Measurements from ENCODE around the gene TMEM170A. TPM values are rescaled to one million over a fixed set of nuclear protein-coding genes. Genes with fewer than 3 reads are reported as not detected.

The TMEM170A gene
- polyA plus RNA-seq, 4 donors, result 34.4 to 50.7 (median 37.9) TPM

GRCh38 chr16:75415169-75415905 lies 49.2 kb downstream of the TMEM170A start:
- DNase-seq (ENCODE audit: low read depth in 4 of 4, low spot score in 2 of 4), result no peak

GRCh38 chr16:75413951-75414350 lies 50.5 kb downstream of the TMEM170A start:
- no peak for DNase-seq (ENCODE audit: low read depth in 4 of 4, low spot score in 2 of 4)

- no peak for DNase-seq (ENCODE audit: low read depth in 4 of 4, low spot score in 2 of 4)
Measured at GRCh38 chr16:75406943-75407342, 57.5 kb downstream of the TMEM170A start.

- peak in 1 of 4 donors; percentile 33 for DNase-seq (ENCODE audit: low read depth in 4 of 4, low spot score in 2 of 4)
Measured at GRCh38 chr16:75402821-75403475, 61.5 kb downstream of the TMEM170A start.

GRCh38 chr16:75402159-75402820 lies 62.2 kb downstream of the TMEM170A start:
- DNase-seq (ENCODE audit: low read depth in 4 of 4, low spot score in 2 of 4), result no peak

- DNase-seq (ENCODE audit: low read depth in 4 of 4, low spot score in 2 of 4), result no peak
Measured at GRCh38 chr16:75401691-75402090, 62.8 kb downstream of the TMEM170A start.

- no peak for DNase-seq (ENCODE audit: low read depth in 4 of 4, low spot score in 2 of 4)
Measured at GRCh38 chr16:75398333-75398732, 66.2 kb downstream of the TMEM170A start.

- DNase-seq (ENCODE audit: low read depth in 4 of 4, low spot score in 2 of 4), result no peak
Measured at GRCh38 chr16:75394941-75395340, 69.5 kb downstream of the TMEM170A start.

Other genes with a start within 250 kb of the TMEM170A start
- under 1 TPM in 2 of 4 donors, not detected in 2; 0.13 to 0.20 TPM for gene CTRB1, start 245.7 kb downstream of the TMEM170A start, polyA plus RNA-seq (ENCODE audit: insufficient read length in 4 of 4)
- 10 to 100 TPM; 39.3 to 78.8 (median 64.1) TPM for gene BCAR1, start 213.1 kb downstream of the TMEM170A start, polyA plus RNA-seq (ENCODE audit: insufficient read length in 4 of 4)
- 100 to 1,000 TPM; 156 to 189 (median 173) TPM for gene CFDP1, start 31.2 kb downstream of the TMEM170A start, polyA plus RNA-seq (ENCODE audit: insufficient read length in 4 of 4)
- 1 to 10 TPM in 2 of 4 donors, under 1 TPM in 2; 0.88 to 1.4 (median 1.1) TPM for gene CHST6, start 30.8 kb upstream of the TMEM170A start, polyA plus RNA-seq (ENCODE audit: insufficient read length in 4 of 4)
- 1 to 10 TPM in 1 of 4 donors, under 1 TPM in 3; 0.32 to 1.4 (median 0.41) TPM for gene CHST5, start 71.4 kb upstream of the TMEM170A start, polyA plus RNA-seq (ENCODE audit: insufficient read length in 4 of 4)
- 10 to 100 TPM; 20.5 to 24.1 (median 22.3) TPM for gene TMEM231, start 91.6 kb upstream of the TMEM170A start, polyA plus RNA-seq (ENCODE audit: insufficient read length in 4 of 4)
- gene GABARAPL2, start 101.7 kb upstream of the TMEM170A start, polyA plus RNA-seq (ENCODE audit: insufficient read length in 4 of 4), result 100 to 1,000 TPM; 159 to 200 (median 176) TPM
- gene ADAT1, start 158.6 kb upstream of the TMEM170A start, polyA plus RNA-seq (ENCODE audit: insufficient read length in 4 of 4), result 10 to 100 TPM; 42.7 to 60.1 (median 56.5) TPM
- gene KARS1, start 183.0 kb upstream of the TMEM170A start, polyA plus RNA-seq (ENCODE audit: insufficient read length in 4 of 4), result 100 to 1,000 TPM; 126 to 151 (median 135) TPM
- gene TERF2IP, start 183.1 kb upstream of the TMEM170A start, polyA plus RNA-seq (ENCODE audit: insufficient read length in 4 of 4), result 10 to 100 TPM; 79.9 to 89.7 (median 83.1) TPM
- under 1 TPM in 1 of 4 donors, not detected in 3; 0.46 TPM for gene CPHXL2, start 212.3 kb upstream of the TMEM170A start, polyA plus RNA-seq (ENCODE audit: insufficient read length in 4 of 4)
- under 1 TPM in 2 of 4 donors, not detected in 2; 0.18 to 0.25 TPM for gene DUXB, start 236.8 kb upstream of the TMEM170A start, polyA plus RNA-seq (ENCODE audit: insufficient read length in 4 of 4)

All from left renal cortex interstitium (tissue), 4 donors.